ENCODE measurements around the gene EZH2.
A peak's percentile ranks its signal among the peaks of the same experiment; 100 is the strongest.

EZH2 gene

DNA sequence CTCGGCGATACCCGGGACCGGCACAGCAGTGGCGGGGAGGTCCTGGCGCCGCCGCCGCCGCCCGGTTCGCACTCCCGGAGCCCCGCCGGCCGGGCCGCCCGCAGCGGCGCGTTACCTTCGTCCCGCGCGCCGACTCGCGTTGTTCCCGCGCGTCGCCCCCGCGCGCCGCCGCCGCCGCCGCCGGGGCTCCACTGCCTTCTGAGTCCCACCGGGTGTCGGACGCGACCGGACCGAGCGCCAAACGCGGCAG is at the start of gene EZH2:
Gene EZH2 (minus strand): TSS at position 243 of the 250 bp plus-strand sequence. CDS start 36,993 bp downstream, outside the sequence.
- no peak for TF ChIP-seq OSR1 (CRISPR knock-in tag; IDR thresholded peaks at IDR 0.05)
- TF ChIP-seq TOX (CRISPR knock-in tag; IDR thresholded peaks at IDR 0.05; ENCODE audit: borderline replicate concordance): no peak
- TF ChIP-seq ZNF70 (CRISPR knock-in tag; IDR thresholded peaks at IDR 0.05): no peak
- TF ChIP-seq SNAI2 (CRISPR knock-in tag; IDR thresholded peaks at IDR 0.05): no peak
- no peak for TF ChIP-seq CSRNP3 (CRISPR knock-in tag; IDR thresholded peaks at IDR 0.05)
- TF ChIP-seq ESRRG (CRISPR knock-in tag; IDR thresholded peaks at IDR 0.05): no peak
- TF ChIP-seq, protein P1, sequence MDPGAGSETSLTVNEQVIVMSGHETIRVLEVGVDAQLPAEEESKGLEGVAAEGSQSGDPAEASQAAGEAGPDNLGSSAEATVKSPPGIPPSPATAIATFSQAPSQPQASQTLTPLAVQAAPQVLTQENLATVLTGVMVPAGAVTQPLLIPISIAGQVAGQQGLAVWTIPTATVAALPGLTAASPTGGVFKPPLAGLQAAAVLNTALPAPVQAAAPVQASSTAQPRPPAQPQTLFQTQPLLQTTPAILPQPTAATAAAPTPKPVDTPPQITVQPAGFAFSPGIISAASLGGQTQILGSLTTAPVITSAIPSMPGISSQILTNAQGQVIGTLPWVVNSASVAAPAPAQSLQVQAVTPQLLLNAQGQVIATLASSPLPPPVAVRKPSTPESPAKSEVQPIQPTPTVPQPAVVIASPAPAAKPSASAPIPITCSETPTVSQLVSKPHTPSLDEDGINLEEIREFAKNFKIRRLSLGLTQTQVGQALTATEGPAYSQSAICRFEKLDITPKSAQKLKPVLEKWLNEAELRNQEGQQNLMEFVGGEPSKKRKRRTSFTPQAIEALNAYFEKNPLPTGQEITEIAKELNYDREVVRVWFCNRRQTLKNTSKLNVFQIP (CRISPR knock-in tag; IDR thresholded peaks at IDR 0.05; ENCODE audit: borderline replicate concordance, low read depth): no peak
- no peak for TF ChIP-seq GLIS3 (CRISPR knock-in tag; IDR thresholded peaks at IDR 0.05)
- no peak for TF ChIP-seq ISL1 (CRISPR knock-in tag; IDR thresholded peaks at IDR 0.05)
- no peak for TF ChIP-seq ZNF565 (CRISPR knock-in tag; conservative IDR thresholded peaks at IDR 0.05; ENCODE audit: low read depth)
- TF ChIP-seq, protein P2, sequence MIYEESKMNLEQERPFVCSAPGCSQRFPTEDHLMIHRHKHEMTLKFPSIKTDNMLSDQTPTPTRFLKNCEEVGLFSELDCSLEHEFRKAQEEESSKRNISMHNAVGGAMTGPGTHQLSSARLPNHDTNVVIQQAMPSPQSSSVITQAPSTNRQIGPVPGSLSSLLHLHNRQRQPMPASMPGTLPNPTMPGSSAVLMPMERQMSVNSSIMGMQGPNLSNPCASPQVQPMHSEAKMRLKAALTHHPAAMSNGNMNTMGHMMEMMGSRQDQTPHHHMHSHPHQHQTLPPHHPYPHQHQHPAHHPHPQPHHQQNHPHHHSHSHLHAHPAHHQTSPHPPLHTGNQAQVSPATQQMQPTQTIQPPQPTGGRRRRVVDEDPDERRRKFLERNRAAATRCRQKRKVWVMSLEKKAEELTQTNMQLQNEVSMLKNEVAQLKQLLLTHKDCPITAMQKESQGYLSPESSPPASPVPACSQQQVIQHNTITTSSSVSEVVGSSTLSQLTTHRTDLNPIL (CRISPR knock-in tag; IDR thresholded peaks at IDR 0.05; ENCODE audit: low read depth): no peak
- no peak for TF ChIP-seq ZFP3 (CRISPR knock-in tag; IDR thresholded peaks at IDR 0.05)
- no peak for TF ChIP-seq ARNTL (CRISPR knock-in tag; IDR thresholded peaks at IDR 0.05; ENCODE audit: borderline replicate concordance, low read depth)
- TF ChIP-seq, protein P3, sequence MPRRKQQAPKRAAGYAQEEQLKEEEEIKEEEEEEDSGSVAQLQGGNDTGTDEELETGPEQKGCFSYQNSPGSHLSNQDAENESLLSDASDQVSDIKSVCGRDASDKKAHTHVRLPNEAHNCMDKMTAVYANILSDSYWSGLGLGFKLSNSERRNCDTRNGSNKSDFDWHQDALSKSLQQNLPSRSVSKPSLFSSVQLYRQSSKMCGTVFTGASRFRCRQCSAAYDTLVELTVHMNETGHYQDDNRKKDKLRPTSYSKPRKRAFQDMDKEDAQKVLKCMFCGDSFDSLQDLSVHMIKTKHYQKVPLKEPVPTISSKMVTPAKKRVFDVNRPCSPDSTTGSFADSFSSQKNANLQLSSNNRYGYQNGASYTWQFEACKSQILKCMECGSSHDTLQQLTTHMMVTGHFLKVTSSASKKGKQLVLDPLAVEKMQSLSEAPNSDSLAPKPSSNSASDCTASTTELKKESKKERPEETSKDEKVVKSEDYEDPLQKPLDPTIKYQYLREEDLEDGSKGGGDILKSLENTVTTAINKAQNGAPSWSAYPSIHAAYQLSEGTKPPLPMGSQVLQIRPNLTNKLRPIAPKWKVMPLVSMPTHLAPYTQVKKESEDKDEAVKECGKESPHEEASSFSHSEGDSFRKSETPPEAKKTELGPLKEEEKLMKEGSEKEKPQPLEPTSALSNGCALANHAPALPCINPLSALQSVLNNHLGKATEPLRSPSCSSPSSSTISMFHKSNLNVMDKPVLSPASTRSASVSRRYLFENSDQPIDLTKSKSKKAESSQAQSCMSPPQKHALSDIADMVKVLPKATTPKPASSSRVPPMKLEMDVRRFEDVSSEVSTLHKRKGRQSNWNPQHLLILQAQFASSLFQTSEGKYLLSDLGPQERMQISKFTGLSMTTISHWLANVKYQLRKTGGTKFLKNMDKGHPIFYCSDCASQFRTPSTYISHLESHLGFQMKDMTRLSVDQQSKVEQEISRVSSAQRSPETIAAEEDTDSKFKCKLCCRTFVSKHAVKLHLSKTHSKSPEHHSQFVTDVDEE (CRISPR knock-in tag; IDR thresholded peaks at IDR 0.05): no peak
- TF ChIP-seq BACH2 (CRISPR knock-in tag; IDR thresholded peaks at IDR 0.05; ENCODE audit: borderline replicate concordance): no peak
- TF ChIP-seq TCF4 (CRISPR knock-in tag; IDR thresholded peaks at IDR 0.05; ENCODE audit: borderline replicate concordance): no peak
- no peak for TF ChIP-seq ZFP30 (CRISPR knock-in tag; IDR thresholded peaks at IDR 0.05)
- ATAC-seq: peak; percentile 6; the same call in 2 of the 3 replicates

- no peak for ATAC-seq
- no peak for TF ChIP-seq PPARA (CRISPR knock-in tag; IDR thresholded peaks at IDR 0.05; ENCODE audit: borderline replicate concordance)
- TF ChIP-seq, protein P3 (CRISPR knock-in tag; IDR thresholded peaks at IDR 0.05): no peak
Observed at GRCh38 chr7:148931470-148931869, 47.4 kb upstream of the EZH2 start.

DNA sequence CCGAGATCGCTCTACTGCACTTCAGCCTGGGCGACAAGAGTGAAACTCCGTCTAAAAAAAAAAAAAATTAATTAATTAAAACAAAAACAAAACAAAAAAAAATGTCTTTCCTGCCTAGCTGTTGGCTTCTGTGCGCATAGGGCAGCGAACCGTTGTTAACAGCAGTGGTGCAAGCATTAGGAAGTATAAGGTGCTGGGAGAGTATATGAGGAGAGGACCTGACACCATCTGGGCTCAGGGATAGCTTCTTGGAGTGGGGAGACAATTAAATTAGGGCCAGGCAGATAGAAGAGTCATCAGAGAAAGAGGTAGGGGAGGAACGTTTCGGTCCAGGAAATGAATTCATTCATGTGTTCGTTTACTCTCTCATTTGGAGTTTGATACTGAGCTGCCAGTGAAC is 46.2 kb upstream of the EZH2 start:
- no peak for ATAC-seq
- TF ChIP-seq RARB (CRISPR knock-in tag; IDR thresholded peaks at IDR 0.05): no peak
- TF ChIP-seq, protein P3 (CRISPR knock-in tag; IDR thresholded peaks at IDR 0.05): no peak
- no peak for TF ChIP-seq ARNTL (CRISPR knock-in tag; IDR thresholded peaks at IDR 0.05; ENCODE audit: borderline replicate concordance, low read depth)
- TF ChIP-seq PPARA (CRISPR knock-in tag; IDR thresholded peaks at IDR 0.05; ENCODE audit: borderline replicate concordance): no peak
- TF ChIP-seq ZC3H10 (CRISPR knock-in tag; IDR thresholded peaks at IDR 0.05): no peak
- no peak for TF ChIP-seq ZFP3 (CRISPR knock-in tag; IDR thresholded peaks at IDR 0.05)

Data from SK-N-SH treated with all-trans-retinoic acid at 6 μM for 48 hours (cell line).